ENCODE measurements around the gene KIF18A. TPM values are rescaled to one million over a fixed set of nuclear protein-coding genes. Genes with fewer than 3 reads are reported as not detected.

Gene KIF18A
- total and polyA plus RNA-seq, 2 of the 8 experiments (the other 6 are each of a cell fraction or from before 2014, with no cell fraction given): 4.0 to 23.3 TPM

GRCh38 chr11:28153586-28153985 is 45.6 kb upstream of the KIF18A start (continued):
- TF ChIP-seq POLR2A (IDR thresholded peaks at IDR 0.05; ENCODE audit: control extremely low read depth in 1 of 2, low read depth in 2 of 2, low read length in 2 of 2) (no peak), JUND (IDR thresholded peaks at IDR 0.05; ENCODE audit: low read length) (no peak), FOSL1 (IDR thresholded peaks at IDR 0.05; ENCODE audit: insufficient read depth, low read depth, low read length) (no peak)
